Adrenal gland (tissue), 12 donors: Measurements from ENCODE around the gene MMP23B. TPM values are rescaled to one million over a fixed set of nuclear protein-coding genes. Genes with fewer than 3 reads are reported as not detected.
A peak's percentile ranks its signal among the peaks of the same experiment; 100 is the strongest.
"Not testable (repeated sequence)": the region's sequence is repeated elsewhere in the genome, so short reads cannot be mapped to it uniquely, and the experiment has no call there.

Experiments
- DNase-seq, 7 donors: peaks; one replicate each; pipeline ENCODE4 v3.0.0-alpha.2; 2019 to 2020
- H3K27ac ChIP-seq, 5 donors: fragments of 200-600 bp; sonication (generic) in 4 of 5; 1 replicate in 3 of 5; 2 replicates in 2 of 5; pipeline versions ENCODE4 v1.5.1 to v1.8.0; 2016 to 2020; ENCODE audit warnings: mild to moderate bottlenecking in 1 of 5
- H3K27me3 ChIP-seq: fragments of 200-600 bp; 2 replicates; pipeline ENCODE4 v1.8.0; 2021
- H3K36me3 ChIP-seq, 2 donors: fragments of 200-600 bp; replicated peaks in 1 of 2; 1 replicate in 1 of 2; 2 replicates in 1 of 2; pipeline versions ENCODE4 v1.5.1 to v1.8.0; 2018 to 2022
- H3K4me1 ChIP-seq, 2 donors: fragments of 200-600 bp; replicated peaks in 1 of 2; 1 replicate in 1 of 2; 2 replicates in 1 of 2; pipeline versions ENCODE4 v1.5.1 to v1.8.0; 2018 to 2021
- H3K4me3 ChIP-seq, 4 donors: fragments of 200-600 bp; sonication (generic) in 3 of 4; one replicate each; pipeline ENCODE4 v1.5.1; 2016 to 2018
- H3K9me3 ChIP-seq, 3 donors: fragments of 200-600 bp; sonication (generic) in 1 of 3; replicated peaks in 1 of 3; 1 replicate in 2 of 3; 2 replicates in 1 of 3; pipeline versions ENCODE4 v1.5.1 to v1.8.0; 2016 to 2021
- WGBS, 4 donors: extraction: QIAGEN DNeasy Blood & Tissue Kit in 2 of 4; methylation state at CpG; one replicate each; pipeline versions ENCODE4 v1.1.5 to v1.1.7; 2013 to 2017; 5-methylcytosine and 5-hydroxymethylcytosine counted together
- intact Hi-C, 2 donors: fragments of 100-400 bp; cut with DNase I; formaldehyde crosslinking; loops; one replicate each; pipeline versions ENCODE4 v1.14.1 to v1.15.0; 2022 to 2023
- polyA plus RNA-seq, 3 donors: library from polyadenylated mRNA; stranded (reverse); fragments of 200-250 nt in 2 of 3; fragments of 350-450 nt in 1 of 3; fragmentation: Illumina TruSeq in 1 of 3; extraction: RNeasy Lipid Tissue Mini Kit (QIAGEN cat#74804) in 1 of 3; gene quantifications; one replicate each; pipeline ENCODE4 v1.2.3, GENCODE V29; 2013 to 2014
- total RNA-seq, 9 donors: library from RNA; depleted of rRNA in 4 of 9; stranded (reverse); fragments of >200 nt in 4 of 9; fragments of 120-200 nt in 1 of 9; fragmentation: NEBNext Ultra II Directional in 1 of 9; extraction: Animal tissue kit (Norgen Biotek cat#: 25700) in 1 of 9; gene quantifications; one replicate each; pipeline versions ENCODE4 v1.1.0 to v1.2.4, GENCODE V29; 2013 to 2023
- donor health status: healthy with polysubstance abuse.
- donor health status: Bipolar disorder and iron deficiency.
- donor health status: DM: yes; HTN: yes; CAD: no.
- donor health status: DM: no; HTN: no; CAD: no.
- donor health status: DM: no; HTN: no; CAD: no.
- donor health status: DM: yes; HTN: yes; CAD: no.

MMP23B gene
- total and polyA plus RNA-seq, 12 donors: 1.6 to 28.0 (median 9.8) TPM; not detected in 1

- intact Hi-C loops, H3K4me3 ChIP-seq, H3K9me3 ChIP-seq, H3K4me1 ChIP-seq, H3K27me3 ChIP-seq, H3K27ac ChIP-seq: not testable (repeated sequence)
- 88 to 100% (median 93%) methylated on average over 6 to 14 of the region's 14 CpGs for WGBS, 4 donors
- peaks cover 0 to 11% of the 10 kb centered on the region in 2 donors for H3K36me3 ChIP-seq
- DNase-seq: peak in 1 of 7 donors; percentile 1
Observed at GRCh38 chr1:1637479-1637875, 5.5 kb downstream of the MMP23B start.

GRCh38 chr1:1638528-1638927, 6.6 kb downstream of the MMP23B start:
- intact Hi-C loops, H3K4me3 ChIP-seq, H3K4me1 ChIP-seq, H3K9me3 ChIP-seq, H3K27ac ChIP-seq, H3K27me3 ChIP-seq: not testable (repeated sequence)
- peaks cover 0 to 11% of the 10 kb centered on the region in 2 donors for H3K36me3 ChIP-seq
- peak in 1 of 7 donors; percentile 4 for DNase-seq
- 82 to 95% (median 89%) methylated on average over 1 to 9 of the region's 13 CpGs for WGBS, 4 donors

GRCh38 chr1:1639368-1639767, 7.4 kb downstream of the MMP23B start:
- 93 to 96% (median 93%) methylated on average over 3 to 15 of the region's 16 CpGs for whole genome bisulfite sequencing, 4 donors
- intact Hi-C loops, H3K9me3 ChIP-seq, H3K27ac ChIP-seq, H3K4me3 ChIP-seq, H3K27me3 ChIP-seq, H3K4me1 ChIP-seq: not testable (repeated sequence)
- H3K36me3 ChIP-seq: peaks cover 0 to 11% of the 10 kb centered on the region in 2 donors
- peak in 1 of 7 donors; percentile 13 for DNase-seq

GRCh38 chr1:1640081-1640480, 8.1 kb downstream of the MMP23B start:
- H3K27me3 ChIP-seq, DNase-seq, H3K9me3 ChIP-seq, H3K27ac ChIP-seq, intact Hi-C loops, H3K4me3 ChIP-seq, H3K4me1 ChIP-seq: not testable (repeated sequence)
- H3K36me3 ChIP-seq: peaks cover 0 to 11% of the 10 kb centered on the region in 2 donors
- WGBS, 4 donors: 94 to 99% (median 96%) methylated on average over 10 to 13 of the region's 25 CpGs; no CpG with 5 or more reads in 1 of the 4 donors

- 92 to 96% (median 94%) methylated on average over 14 to 30 of the region's 38 CpGs for WGBS, 4 donors
- intact Hi-C loops, H3K4me3 ChIP-seq: not testable (repeated sequence)
Observed at GRCh38 chr1:1640711-1641461, 8.9 kb downstream of the MMP23B start.

GRCh38 chr1:1646326-1646725, 14.4 kb downstream of the MMP23B start:
- H3K27ac ChIP-seq, H3K4me1 ChIP-seq, H3K9me3 ChIP-seq, DNase-seq, H3K27me3 ChIP-seq, intact Hi-C loops, H3K4me3 ChIP-seq: not testable (repeated sequence)
- peaks cover 0 to 36% of the 10 kb centered on the region in 2 donors for H3K36me3 ChIP-seq
- WGBS, 4 donors: 70 to 83% (median 76%) methylated on average over 4 to 5 of the region's 5 CpGs

More at GRCh38 chr1:1640711-1641461, 8.9 kb downstream of the MMP23B start:
- not testable (repeated sequence) for H3K27me3 ChIP-seq, H3K9me3 ChIP-seq, H3K4me1 ChIP-seq, H3K27ac ChIP-seq
- peak in 1 of 7 donors; percentile 6 for DNase-seq
- H3K36me3 ChIP-seq: peaks cover 0 to 14% of the 10 kb centered on the region in 2 donors

- intact Hi-C loops, H3K4me1 ChIP-seq, H3K27ac ChIP-seq, H3K4me3 ChIP-seq, H3K9me3 ChIP-seq, H3K27me3 ChIP-seq: not testable (repeated sequence)
- DNase-seq: peak in 1 of 7 donors; percentile 15
- peaks cover 0 to 48% of the 10 kb centered on the region in 2 donors for H3K36me3 ChIP-seq
- WGBS, 4 donors: 88 to 95% (median 93%) methylated on average over 17 of the region's 17 CpGs
Observed at GRCh38 chr1:1647567-1648241, 15.7 kb downstream of the MMP23B start.

GRCh38 chr1:1648265-1648664, 16.3 kb downstream of the MMP23B start:
- H3K27ac ChIP-seq, H3K9me3 ChIP-seq, intact Hi-C loops, H3K4me1 ChIP-seq, H3K27me3 ChIP-seq, H3K4me3 ChIP-seq: not testable (repeated sequence)
- peak in 1 of 7 donors; percentile 12 for DNase-seq
- 86 to 92% (median 91%) methylated on average over 11 of the region's 11 CpGs for WGBS, 4 donors
- peaks cover 0 to 53% of the 10 kb centered on the region in 2 donors for H3K36me3 ChIP-seq
